Astrocyte of the spinal cord (primary cell): Measurements from ENCODE around the gene CASKIN2.

Source experiments
- DNase-seq: peaks from one replicate; pipeline ENCODE4 v3.0.0; 2011; ENCODE audit warnings: low read depth, low spot score
- H3K4me3 ChIP-seq: 2 replicates; pipeline ENCODE4 v1.5.1; 2011; ENCODE audit warnings: low read depth, mild to moderate bottlenecking, low read length, moderate library complexity
- in situ Hi-C: cut with HindIII; loops from 2 replicates; pipeline ENCODE4 v1.10.0; 2017; ENCODE audit warnings: low sequenced_read_pairs
- TF ChIP-seq, protein P1 (sequence below): IDR thresholded peaks from 2 replicates; pipeline ENCODE4 v1.5.1; 2012; ENCODE audit warnings: low read depth, mild to moderate bottlenecking, low read length, inconsistent platforms

CASKIN2 gene

GRCh38 chr17:75515496-75516254 is at the start of gene CASKIN2:
TSS of gene CASKIN2 (minus strand) at chr17:75515537. CDS start at chr17:75513804, 1,733 bp downstream.
- in situ Hi-C loops: no loop called here
- TF ChIP-seq, protein P1, sequence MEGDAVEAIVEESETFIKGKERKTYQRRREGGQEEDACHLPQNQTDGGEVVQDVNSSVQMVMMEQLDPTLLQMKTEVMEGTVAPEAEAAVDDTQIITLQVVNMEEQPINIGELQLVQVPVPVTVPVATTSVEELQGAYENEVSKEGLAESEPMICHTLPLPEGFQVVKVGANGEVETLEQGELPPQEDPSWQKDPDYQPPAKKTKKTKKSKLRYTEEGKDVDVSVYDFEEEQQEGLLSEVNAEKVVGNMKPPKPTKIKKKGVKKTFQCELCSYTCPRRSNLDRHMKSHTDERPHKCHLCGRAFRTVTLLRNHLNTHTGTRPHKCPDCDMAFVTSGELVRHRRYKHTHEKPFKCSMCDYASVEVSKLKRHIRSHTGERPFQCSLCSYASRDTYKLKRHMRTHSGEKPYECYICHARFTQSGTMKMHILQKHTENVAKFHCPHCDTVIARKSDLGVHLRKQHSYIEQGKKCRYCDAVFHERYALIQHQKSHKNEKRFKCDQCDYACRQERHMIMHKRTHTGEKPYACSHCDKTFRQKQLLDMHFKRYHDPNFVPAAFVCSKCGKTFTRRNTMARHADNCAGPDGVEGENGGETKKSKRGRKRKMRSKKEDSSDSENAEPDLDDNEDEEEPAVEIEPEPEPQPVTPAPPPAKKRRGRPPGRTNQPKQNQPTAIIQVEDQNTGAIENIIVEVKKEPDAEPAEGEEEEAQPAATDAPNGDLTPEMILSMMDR: peak; percentile 94
- DNase-seq: peak; percentile 92
- peak within 1 kb of the TSS; percentile 72 for H3K4me3 ChIP-seq

DNA sequence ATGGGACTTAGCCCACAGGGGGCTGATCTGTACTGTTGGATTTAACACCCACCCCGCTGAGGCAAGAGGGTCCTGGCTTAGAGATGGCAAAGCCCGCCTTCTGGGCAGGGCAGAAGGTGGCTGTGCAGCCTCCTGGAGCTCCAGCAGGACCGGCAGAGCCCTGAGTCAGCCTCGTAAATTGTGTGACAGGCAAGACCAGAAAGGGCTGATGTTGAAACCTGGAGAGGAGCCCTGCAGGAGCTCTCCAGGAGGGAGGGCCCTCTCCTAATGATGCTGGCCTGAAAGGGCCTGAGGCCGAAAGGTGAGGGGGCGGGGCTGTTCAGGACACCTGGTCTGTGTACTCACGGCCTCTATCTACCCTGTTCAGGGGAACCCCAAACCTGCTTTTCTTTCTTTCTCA is 49.7 kb upstream of the CASKIN2 start:
- no peak for DNase-seq
- no peak overlapping the region for H3K4me3 ChIP-seq
- in situ Hi-C loops: no loop called here
- TF ChIP-seq, protein P1: no peak

- no peak for DNase-seq
- in situ Hi-C loops: no loop called here
- no peak overlapping the region for H3K4me3 ChIP-seq
- TF ChIP-seq, protein P1: no peak
Measured at GRCh38 chr17:75564195-75564594, 48.9 kb upstream of the CASKIN2 start.

- in situ Hi-C loops: no loop called here
- H3K4me3 ChIP-seq: no peak overlapping the region
Measured at GRCh38 chr17:75563063-75563758, 47.9 kb upstream of the CASKIN2 start.

DNA sequence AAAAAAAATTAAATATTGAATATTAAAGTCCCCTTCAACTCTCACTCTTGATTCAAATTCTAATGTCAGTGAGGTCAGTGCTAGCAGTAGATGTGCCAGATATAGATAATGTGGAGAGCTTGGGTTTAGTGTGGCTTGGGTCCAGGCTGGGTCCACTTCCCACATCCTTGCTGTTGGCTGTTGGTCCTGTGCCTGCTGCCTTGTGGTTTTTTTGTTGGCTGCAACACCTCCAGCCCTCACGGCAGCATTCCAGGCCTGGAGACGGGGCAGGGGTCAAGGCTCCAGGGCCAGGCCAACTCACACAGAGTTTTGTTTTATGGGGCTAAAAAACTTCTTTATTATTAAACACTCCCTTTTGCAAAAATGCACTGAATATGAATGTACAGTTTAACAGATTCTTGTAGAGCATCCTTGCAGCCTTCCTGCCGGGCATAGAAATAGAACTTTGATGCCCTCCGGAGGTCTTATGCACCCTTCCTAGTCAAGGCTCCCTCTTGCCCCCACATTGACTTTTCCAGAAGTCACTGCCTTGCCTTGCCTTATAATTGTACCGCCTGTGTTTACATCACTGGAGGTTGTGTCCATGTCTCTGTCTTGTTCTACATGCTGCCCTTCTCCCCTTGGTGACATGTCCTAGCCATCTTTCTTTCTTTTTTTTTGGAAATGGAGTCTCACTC is 46.7 kb upstream of the CASKIN2 start:
- H3K4me3 ChIP-seq: no peak overlapping the region
- TF ChIP-seq, protein P1: no peak
- DNase-seq: peak; percentile 4
- in situ Hi-C loops: no loop called here

More at GRCh38 chr17:75563063-75563758, 47.9 kb upstream of the CASKIN2 start:
- no peak for DNase-seq
- TF ChIP-seq, protein P1: no peak

- H3K4me3 ChIP-seq: no peak overlapping the region
- in situ Hi-C loops: no loop called here
- DNase-seq: no peak
- TF ChIP-seq, protein P1: no peak
Measured at GRCh38 chr17:75559958-75560533, 44.7 kb upstream of the CASKIN2 start.
